HG03378 (cell line): Measurements from ENCODE around the gene CLASRP.

Experiments used
- ATAC-seq: cut with Tn5 transposase; IDR thresholded peaks from one replicate; pipeline ENCODE4 v1.9.1; 2021; ENCODE audit warnings: mild to moderate bottlenecking, moderate library complexity; ENCODE audit not compliant: unreplicated experiment

CLASRP gene

GRCh38 chr19:45059258-45059965, 20.6 kb downstream of the CLASRP start:
- peak; percentile 53 for ATAC-seq

- ATAC-seq, result no peak
Observed at GRCh38 chr19:45061965-45062364, 23.1 kb downstream of the CLASRP start.

- ATAC-seq, result no peak
Observed at GRCh38 chr19:45063851-45064801, 25.3 kb downstream of the CLASRP start.

- no peak for ATAC-seq
Observed at GRCh38 chr19:45066921-45067661, 28.2 kb downstream of the CLASRP start.

GRCh38 chr19:45068041-45068440, 29.2 kb downstream of the CLASRP start:
- no peak for ATAC-seq

- ATAC-seq, result no peak
Observed at GRCh38 chr19:45069056-45069455, 30.2 kb downstream of the CLASRP start.

- ATAC-seq, result no peak
Observed at GRCh38 chr19:45070214-45070613, 31.4 kb downstream of the CLASRP start.

- ATAC-seq, result no peak
Observed at GRCh38 chr19:45070861-45071544, 32.2 kb downstream of the CLASRP start.

- ATAC-seq, result no peak
Observed at GRCh38 chr19:45071545-45071938, 32.7 kb downstream of the CLASRP start.

GRCh38 chr19:45071969-45072790, 33.3 kb downstream of the CLASRP start:
- ATAC-seq, result no peak

- no peak for ATAC-seq
Observed at GRCh38 chr19:45074744-45075300, 36.0 kb downstream of the CLASRP start.

GRCh38 chr19:45075301-45076028, 36.6 kb downstream of the CLASRP start:
- ATAC-seq, result peak; percentile 43

GRCh38 chr19:45076029-45076850, 37.4 kb downstream of the CLASRP start, which contains the start of gene ZNF296:
TSS of gene ZNF296 (minus strand) at chr19:45076478. CDS start at chr19:45076373, 105 bp downstream.
- no peak for ATAC-seq

GRCh38 chr19:45076851-45077730, 38.2 kb downstream of the CLASRP start:
- ATAC-seq, result no peak

- ATAC-seq, result no peak
Observed at GRCh38 chr19:45078390-45079062, 39.7 kb downstream of the CLASRP start.
